ENCODE measurements around the gene MED13L.

Gene MED13L

DNA sequence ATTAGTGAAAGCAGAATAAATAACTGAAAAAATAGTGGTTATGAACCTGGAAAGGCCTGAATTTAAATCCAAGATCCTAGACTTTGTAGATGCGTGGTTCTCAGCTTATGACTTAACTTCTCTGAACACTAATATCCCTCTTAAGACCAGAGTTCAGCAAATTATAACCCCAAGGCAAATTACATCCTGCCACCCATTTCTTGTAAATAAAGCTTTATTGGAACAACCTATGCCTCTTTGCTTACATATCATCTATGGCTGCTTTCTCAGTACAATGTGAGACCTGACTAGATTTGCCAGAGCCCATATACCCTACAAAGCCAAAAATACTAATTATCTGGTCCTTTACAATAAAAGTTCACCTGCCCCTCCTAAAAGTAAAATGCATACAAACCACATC is 199.1 kb downstream of the MED13L start:
- FAIRE-seq = no peak

DNA sequence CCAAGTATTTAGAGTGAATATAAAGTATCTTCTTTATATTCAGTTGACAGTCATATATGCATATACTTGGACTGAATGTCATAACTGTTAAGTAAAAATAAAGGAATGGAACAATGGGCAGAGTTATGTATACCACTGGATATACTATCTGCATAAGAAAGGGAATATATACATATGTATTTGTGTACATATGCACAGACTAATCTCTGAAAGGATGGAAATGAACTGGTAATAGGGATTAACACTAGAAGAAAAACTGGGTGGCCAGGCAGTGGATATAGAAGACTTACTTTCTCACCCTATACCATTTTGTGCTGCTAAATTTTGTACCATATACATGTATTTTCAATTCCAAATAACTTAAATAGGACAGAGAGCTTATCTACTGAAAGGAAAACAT is 200.1 kb downstream of the MED13L start:
- FAIRE-seq = no peak

DNA sequence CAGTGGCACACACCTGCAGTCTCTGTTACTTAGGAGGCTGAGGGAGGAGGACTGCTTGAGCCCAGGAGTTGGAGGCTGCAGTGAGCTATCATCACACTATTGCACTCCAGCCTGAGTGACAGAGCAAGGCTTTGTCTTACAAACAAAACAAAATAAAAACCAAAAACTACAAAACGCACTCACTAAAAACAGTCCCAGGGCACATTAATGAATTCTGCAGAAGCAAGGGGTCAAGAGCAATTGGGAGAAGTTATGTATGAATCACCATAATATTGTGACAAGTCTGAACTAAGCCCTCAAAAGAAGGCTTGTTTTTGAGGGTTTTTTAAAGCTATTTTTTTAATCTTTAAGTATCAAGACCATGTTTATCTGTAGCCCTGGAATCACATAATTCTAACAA is 201.1 kb downstream of the MED13L start:
- FAIRE-seq = no peak

DNA sequence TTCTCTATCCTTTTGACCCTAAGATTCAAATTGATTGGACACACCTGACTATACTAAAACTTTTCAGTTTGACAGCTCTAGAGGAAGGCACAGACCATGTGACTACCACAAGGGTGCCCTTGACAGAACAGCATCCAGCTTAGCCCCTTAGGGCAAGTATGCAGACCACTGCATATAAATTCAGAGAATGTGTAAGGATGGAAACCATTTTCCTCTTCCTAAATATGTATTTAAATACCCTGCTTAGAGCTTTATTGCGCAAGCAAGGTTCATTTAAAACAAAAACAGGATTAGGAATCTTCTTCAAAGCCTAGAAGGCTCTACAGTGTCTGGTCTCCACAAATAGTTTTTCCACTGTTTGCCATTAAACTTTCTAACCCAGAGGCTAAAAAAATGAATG is 202.8 kb downstream of the MED13L start:
- no peak for FAIRE-seq

DNA sequence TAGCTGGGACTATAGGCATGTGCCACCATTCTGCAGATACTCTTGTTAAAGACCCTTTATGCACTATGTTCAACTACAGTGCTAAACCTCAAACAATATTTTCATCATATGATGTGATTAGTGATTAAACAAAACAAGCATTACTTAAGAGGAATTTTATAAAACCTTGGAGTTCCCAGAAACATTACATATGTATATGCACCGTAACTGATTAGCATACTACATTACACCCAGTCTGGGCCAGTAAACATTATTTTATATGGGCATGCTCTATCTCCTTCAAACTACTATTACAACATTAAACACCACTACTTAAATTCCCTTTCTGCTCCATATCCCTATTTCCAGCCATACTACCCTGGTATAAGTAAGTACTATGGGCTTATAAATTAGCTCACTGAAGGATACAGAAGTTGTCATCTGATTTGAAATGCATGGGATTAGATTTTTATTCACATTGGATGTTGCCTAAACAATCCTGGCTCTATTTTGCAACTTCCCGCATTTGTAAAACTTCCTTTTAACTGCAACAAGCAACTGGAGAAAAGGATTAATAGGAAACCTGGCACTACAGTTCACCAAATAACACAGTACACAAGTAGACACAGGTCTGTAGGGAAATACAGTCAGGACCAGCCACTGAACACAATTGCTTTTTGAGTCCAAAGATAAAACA is 205.8 kb downstream of the MED13L start:
- no peak for FAIRE-seq

DNA sequence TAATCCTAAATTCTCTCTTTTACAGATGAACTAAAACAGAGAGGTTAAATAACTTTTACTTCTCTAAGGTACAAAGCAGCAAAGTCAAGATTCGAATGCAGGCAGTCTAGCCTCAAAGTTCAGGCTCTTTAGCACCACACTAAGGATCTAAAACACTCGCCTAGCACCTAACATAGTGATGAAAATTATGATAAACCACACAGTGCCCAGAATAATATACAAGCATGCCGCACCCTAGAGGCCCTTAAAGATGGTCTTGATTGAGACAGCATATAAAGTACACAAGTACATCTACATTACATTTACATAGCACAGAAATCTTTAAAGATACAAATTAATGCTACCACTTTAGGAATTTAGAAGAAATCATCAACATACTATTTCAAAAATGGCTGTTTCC is 207.0 kb downstream of the MED13L start:
- no peak for FAIRE-seq

DNA sequence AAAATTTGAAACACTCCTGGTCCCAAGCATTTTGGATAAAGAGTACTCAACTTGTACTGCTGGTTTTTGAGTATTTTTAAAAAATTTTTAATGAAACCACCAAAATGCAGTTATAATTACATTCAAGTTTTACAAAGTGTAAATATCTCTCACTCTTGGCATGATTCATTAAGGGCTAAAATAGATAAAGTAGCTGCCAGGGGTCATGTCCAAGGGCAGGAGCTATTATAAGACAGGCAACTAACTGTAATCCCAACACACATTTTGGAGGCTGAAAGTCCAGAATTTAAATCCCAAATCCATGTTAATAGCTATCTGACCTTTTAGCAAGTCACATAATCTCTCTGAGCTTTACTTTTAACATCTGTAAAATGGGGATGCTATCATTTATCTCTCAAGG is 207.6 kb downstream of the MED13L start:
- FAIRE-seq = peak; percentile 41

DNA sequence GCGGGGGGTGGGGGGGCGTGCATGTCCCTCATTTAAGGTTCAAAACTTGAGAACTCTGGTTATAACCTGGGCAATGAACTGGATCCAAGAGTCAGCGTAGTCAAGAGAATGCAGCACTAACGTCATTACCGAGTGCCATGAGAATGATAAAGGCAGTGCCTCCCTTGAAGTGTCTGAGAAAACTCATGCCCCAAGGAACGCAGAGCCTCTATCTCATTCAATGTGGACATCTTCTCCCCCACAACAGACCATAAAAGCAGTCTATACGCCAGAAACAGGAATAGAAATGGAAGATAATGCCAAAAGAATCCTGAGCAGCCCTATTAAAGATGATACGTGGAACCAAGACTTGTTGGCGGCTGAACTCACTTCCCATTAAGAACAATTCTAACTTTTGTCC is 208.6 kb downstream of the MED13L start:
- no peak for FAIRE-seq

DNA sequence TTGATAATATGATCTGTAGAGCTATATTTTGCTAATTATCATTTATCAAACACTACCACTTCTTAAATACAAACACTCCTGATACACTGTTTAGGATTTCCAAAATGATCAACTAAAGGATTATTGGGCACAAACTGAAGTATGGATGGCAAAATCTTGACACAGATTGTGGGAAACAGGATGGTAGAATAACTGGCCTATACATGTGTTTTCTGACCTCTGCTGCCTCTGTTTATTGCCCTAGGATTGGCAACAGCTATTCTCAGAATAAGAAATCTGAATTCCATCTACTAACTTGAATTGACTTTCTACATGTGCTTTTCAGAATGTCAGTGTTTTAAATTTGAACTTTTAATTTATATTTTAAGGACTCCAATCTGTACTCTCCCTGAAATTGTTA is 209.1 kb downstream of the MED13L start:
- FAIRE-seq = no peak

DNA sequence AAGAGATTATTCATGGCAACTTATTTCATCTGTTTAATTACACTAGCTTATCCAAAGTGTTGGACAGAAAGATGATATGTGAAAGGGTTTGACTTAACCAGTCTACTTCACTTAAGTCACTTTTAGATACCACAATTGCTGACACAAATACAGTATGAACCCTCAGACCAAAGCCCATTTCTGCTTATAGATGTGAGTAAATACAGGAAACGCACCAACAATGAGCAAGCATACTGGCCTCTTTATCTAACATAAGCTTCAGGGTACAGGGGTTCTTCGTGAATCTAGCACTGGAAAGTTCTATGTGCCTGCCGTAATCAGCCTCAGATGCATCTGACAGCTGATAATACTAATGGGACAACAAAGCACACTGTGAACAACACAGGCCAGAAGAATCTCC is 209.6 kb downstream of the MED13L start:
- no peak for FAIRE-seq

DNA sequence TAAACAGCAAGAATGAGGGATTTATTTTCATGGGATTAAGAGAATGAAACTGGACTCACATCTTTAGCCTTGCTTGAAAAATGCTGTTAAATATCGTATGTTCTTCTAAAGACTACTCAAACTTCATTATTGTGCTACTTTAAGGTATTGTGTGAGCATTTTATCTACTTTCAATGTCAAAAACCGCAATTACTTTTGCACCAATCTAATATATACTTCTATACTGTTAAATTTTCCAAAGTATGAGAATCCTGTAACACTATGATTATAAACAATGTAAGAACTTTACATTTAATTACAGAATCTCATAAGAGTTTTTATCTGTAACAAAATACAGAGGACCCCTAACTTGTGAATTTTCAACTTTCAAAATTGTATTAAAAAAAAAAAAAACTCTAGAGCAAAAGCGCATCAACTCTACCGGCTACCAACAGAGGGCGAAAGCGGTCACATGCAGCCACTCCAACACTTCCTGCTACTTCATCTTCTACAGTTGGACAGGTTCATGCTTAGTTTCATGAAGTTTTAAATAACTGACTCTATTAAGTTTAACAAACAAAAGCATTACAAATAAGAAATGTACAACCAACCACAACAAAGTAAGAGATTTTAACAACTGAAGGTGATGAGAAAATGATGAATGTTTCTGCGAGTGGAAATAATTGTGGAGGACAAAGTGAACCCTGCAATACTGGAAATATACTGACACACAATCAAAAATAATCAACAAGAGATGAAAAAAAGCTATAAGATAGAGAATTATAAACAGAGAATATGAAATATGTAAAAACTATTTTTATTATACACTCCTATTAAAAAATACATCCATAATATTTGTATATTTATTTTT is 210.9 kb downstream of the MED13L start:
- FAIRE-seq = peak; percentile 66

DNA sequence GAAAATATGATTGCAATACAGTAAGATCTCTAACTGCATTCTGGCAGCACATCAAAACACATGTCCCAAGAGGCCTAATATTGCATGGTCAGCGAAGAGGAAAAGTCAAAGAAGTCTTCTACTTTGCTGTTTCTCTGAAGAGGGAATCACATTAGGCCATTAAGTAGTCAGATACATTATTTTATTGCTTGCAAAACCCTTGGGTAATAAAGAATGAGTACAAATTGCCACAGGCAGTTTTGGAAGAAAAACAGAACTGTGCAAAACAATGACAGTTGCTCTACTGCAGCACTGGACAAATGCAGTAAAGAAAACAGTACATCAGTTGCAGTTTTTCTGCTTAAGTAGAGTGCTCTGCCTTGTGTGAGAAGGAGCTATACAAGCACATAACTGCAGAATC is 211.9 kb downstream of the MED13L start:
- no peak for FAIRE-seq

DNA sequence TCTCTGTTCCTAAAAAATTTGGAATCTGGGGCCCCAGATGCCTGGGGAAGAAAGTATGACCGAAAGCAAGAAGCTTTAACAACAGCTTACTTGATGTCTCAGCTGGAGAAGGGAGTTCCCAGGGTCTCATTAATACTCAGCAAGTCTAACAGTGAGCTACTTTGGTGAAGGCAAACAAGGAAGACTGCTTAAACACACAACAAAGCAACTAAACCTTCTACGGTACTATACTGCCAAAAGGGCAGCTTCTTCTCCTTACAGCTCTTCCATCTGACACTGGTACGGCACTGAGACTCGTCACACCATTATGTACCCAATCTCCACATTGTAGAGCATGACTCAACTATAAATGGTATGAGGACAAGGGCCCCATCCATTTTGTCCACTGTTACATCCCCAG is 213.0 kb downstream of the MED13L start:
- FAIRE-seq = no peak

DNA sequence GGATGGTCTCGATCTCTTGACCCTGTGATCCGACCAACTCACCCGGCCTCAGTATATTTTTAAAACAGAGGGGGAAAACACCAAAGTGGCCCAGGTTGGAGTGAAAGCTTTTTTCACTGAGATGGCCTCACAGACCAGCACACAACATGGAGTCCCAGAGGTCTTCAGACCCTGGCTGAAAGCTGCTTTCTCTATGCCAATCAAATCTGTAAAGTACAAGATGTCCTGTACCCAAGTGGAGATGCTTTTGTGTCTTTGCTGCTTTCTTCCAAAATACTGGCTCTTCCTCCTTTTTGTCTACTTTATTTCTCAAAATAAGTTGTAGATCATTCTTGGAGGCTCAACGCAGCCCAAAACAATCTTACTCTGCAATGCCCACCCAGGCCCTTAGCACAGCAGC is 214.8 kb downstream of the MED13L start:
- no peak for FAIRE-seq

DNA sequence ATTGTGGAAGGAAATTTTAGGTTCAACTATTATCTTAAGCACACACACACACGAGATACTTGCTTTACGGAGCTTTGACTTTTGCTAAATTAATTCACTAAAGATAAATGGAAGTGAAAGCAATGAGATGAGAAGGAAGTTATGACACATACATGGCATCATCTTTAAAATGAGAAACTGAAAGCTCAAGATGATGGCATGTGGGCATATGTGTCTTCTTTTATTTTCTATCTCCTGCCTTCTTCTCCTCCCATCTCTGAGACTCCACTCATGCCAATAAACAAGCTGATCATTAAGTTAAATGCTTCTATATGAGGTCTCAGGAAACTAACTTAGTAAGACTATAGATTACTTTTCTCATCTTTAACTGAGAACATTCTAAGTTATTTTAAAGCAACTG is 216.7 kb downstream of the MED13L start:
- no peak for FAIRE-seq

DNA sequence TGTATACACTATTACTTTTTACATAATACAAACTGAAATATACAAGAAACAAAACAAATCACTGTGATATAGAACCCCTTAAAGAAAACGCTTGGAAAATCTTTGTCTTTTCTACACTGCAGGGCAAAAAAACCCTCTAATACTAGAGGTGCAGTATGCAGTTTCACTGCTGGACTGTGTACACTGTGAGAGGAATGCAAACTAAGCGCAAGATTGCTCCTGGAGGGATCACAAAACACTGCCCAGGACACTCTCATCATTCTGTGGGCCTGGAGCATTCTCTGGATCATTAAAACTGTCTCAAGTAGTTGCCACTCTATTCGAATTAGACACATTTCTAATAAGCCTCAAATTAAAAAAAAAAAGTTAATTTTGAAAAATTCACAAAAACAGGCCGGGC is 217.6 kb downstream of the MED13L start:
- no peak for FAIRE-seq

DNA sequence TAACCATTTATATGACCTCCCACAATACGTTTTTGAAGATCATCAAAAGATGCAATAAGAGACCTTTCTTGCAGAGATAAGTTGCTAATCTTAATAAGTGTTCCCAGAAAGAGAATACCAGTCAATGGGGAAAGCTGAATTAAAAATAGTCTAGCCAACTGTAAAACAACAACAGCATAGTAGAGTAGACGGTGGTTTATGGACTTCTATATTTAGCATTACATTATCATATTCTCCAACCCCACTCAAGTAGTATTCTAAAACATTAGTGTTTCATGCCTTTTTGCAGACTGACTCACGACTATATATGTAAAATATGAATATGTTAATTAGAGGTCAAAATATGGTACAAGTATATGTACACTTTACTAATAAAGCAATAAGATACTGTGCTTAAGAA is 218.9 kb downstream of the MED13L start:
- FAIRE-seq = no peak

DNA sequence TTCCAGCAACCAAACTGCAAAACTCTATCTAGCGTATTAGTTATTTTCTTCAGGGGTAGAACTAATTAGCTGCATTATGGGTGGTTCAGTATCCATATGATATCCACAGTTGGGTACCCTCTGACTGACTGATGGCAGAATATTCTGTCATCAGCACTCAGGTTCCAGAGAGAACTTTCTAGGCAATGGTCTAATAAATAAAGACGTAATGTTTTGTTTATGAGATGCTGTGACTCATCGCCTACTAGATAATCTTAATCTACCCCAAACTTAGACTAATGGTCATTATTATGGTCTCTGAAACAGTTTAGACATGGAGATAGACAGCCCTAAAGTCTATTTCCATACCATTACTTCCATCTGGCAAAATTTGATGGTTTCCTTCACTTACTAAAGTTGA is 220.1 kb downstream of the MED13L start:
- FAIRE-seq = no peak

DNA sequence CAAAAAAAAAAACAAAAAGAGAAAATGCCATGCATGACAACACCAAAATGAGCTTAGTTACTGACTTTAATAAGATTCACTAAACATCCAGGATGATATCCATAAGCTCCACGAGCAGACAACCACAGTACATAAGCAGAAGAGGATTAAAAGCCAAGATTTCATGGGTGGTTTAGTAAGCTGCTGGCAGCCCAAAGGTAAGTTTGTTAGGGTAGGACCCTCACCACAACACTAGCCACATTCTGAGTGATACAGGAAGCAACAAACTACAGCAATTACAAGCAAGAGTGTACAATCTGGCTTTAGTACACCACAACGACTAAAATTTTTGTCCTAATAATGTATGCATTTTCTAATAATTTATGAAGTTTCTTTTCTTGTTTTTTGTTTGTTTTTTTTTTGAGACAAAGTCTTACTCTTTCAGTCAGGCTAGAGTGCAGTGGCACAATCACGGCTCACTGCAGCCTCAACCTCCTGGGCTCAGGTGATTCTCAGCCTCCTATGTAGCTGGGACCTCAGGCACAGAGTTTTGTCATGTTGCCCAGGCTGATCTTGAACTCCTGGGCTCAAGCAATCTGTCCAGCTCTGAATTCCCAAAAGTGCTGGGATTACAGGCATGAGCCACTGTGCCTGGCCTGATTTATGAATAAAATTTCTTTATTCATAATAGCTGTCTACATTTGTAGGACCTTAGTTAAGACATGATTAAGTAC is 221.4 kb downstream of the MED13L start:
- no peak for FAIRE-seq

DNA sequence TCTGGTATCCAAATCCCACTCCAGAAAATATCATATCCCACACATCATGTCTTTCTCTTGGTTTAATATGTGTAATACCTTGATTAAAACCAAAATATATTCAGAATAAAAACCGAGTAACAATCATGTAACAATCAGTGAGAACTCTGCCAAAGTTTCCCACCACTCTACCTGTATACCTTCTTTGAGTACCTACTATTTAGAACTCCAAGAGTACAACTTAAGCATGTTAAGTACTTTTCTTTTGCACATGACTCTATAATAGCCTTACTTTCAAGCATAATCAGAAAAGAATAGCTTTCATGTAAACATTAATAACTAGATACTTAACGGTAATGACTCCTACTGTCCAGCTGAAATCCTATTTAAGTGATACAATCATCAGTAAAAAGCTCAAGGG is 223.2 kb downstream of the MED13L start:
- no peak for FAIRE-seq

DNA sequence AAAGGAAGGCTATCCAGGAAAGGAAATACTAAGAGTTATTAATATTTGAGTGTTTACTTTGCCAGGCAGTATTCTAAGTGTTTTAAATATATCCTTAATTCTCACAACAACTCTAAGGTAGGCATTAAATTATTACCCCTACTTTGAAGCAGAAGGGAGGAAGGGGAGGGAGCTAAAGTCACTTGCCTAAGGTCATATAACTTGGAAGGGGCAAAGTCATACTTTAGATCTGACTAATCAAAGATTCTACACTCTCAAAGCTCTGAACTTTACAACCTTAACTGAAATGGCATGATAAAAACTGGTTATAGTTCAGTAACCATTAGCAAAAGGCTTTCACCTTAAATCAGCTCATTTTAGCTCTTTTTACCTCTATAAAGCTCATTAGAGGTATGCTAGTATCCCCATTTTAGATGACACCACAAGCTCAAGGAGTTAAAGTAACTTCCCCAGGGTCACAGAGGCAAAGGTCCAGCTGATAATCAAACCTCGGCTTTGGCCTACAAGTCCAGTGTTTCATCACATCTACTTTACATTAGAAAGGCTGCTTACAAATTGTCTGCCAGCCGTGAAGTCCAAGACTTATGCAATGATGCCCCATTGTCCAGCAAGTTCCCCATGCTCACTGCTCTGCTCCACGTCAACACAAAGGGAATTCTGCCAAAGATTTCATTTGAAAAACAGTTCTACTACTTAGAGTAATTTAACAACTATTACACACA is 223.9 kb downstream of the MED13L start:
- no peak for FAIRE-seq

DNA sequence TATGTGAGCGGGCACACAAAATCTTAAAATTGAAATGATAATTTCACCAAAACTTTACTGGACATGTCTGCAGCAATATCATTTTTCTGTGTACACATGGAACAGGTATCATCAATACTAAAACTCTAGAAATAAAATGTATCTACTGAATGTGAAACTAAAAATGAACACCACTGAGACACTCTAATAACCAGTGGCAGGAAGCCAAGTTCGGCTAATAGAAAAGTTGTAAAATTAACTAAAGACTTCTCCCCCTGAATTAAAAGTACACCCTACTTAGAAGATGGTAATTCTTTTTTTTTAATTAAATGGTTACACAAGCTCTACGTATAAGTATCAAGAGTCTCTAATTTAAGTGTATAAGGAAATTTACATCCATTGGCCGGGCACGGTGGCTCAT is 227.2 kb downstream of the MED13L start:
- no peak for FAIRE-seq

DNA sequence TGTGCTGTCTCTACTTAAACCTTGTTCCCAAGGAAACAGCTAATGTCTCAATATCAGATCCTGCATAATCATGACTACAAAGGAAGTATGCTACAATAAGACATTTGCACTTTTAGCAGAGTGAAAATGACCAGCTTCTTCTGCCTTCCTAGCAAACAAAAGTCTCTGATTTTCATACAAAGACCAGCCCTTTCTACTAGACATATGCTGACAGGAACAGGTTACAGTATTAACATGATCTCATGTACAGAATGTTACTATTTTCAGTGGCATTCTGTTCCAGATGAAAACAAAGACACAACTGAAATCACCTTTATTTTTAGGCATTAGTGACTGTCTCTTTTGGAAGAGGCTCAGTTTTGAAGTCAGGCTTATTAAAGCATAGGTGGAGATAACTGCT is 228.6 kb downstream of the MED13L start:
- FAIRE-seq = no peak
